ENCODE measurements around the gene RPS25.

DNA sequence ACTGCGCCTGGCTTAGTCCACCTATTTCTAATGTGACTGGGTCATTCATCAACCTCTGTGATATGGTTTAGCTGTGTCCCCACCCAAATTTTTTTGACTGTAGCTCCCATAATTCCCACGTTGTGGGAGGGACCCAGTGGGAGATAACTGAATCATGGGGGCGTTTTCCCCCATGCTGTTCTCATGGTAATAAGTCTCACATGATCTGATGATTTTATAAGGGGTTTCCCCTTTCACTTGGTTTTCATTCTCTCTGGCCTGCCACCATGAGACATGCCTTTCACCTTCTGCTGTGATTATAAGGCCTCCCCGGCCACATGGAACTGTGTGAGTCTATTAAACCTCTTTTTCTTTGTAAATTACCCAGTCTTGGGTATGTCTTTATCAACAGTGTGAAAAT, 11.5 kb downstream of the RPS25 start:
- TF ChIP-seq EZH2 (IDR thresholded peaks at IDR 0.05; ENCODE audit: borderline replicate concordance, low read depth, low read length) (no peak), POLR3G (IDR thresholded peaks at IDR 0.05; ENCODE audit: extremely low read depth, insufficient read length, insufficient replicate concordance) (no peak), JUND (IDR thresholded peaks at IDR 0.05; ENCODE audit: borderline replicate concordance, low read depth, low read length) (no peak), JUND (tag; IDR thresholded peaks at IDR 0.05; ENCODE audit: borderline replicate concordance, low read depth, low read length) (no peak), KLF16 (IDR thresholded peaks at IDR 0.05) (no peak), ADNP (tag; IDR thresholded peaks at IDR 0.05) (no peak), POLR2AphosphoS5 (IDR thresholded peaks at IDR 0.05; ENCODE audit: control insufficient read depth, insufficient read depth, low read depth, low read length) (no peak), ZZZ3 (IDR thresholded peaks at IDR 0.05) (no peak), ZBTB8A (IDR thresholded peaks at IDR 0.05; ENCODE audit: partially characterized antibody) (no peak), NELFE (IDR thresholded peaks at IDR 0.05; ENCODE audit: insufficient read depth, insufficient read length) (no peak), NFIC (IDR thresholded peaks at IDR 0.05) (no peak)
- TF ChIP-seq, protein P1, sequence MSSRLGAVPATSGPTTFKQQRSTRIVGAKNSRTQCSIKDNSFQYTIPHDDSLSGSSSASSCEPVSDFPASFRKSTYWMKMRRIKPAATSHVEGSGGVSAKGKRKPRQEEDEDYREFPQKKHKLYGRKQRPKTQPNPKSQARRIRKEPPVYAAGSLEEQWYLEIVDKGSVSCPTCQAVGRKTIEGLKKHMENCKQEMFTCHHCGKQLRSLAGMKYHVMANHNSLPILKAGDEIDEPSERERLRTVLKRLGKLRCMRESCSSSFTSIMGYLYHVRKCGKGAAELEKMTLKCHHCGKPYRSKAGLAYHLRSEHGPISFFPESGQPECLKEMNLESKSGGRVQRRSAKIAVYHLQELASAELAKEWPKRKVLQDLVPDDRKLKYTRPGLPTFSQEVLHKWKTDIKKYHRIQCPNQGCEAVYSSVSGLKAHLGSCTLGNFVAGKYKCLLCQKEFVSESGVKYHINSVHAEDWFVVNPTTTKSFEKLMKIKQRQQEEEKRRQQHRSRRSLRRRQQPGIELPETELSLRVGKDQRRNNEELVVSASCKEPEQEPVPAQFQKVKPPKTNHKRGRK (tag; IDR thresholded peaks at IDR 0.05): no peak
- TF ChIP-seq, protein P2, sequence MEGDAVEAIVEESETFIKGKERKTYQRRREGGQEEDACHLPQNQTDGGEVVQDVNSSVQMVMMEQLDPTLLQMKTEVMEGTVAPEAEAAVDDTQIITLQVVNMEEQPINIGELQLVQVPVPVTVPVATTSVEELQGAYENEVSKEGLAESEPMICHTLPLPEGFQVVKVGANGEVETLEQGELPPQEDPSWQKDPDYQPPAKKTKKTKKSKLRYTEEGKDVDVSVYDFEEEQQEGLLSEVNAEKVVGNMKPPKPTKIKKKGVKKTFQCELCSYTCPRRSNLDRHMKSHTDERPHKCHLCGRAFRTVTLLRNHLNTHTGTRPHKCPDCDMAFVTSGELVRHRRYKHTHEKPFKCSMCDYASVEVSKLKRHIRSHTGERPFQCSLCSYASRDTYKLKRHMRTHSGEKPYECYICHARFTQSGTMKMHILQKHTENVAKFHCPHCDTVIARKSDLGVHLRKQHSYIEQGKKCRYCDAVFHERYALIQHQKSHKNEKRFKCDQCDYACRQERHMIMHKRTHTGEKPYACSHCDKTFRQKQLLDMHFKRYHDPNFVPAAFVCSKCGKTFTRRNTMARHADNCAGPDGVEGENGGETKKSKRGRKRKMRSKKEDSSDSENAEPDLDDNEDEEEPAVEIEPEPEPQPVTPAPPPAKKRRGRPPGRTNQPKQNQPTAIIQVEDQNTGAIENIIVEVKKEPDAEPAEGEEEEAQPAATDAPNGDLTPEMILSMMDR (IDR thresholded peaks at IDR 0.05 in 2 of 3, conservative IDR thresholded peaks at IDR 0.05 in 1 of 3; ENCODE audit: insufficient read depth in 2 of 3, low read depth in 1 of 3, low read length in 3 of 3): no peak
- TF ChIP-seq, protein P3, sequence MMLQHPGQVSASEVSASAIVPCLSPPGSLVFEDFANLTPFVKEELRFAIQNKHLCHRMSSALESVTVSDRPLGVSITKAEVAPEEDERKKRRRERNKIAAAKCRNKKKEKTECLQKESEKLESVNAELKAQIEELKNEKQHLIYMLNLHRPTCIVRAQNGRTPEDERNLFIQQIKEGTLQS (IDR thresholded peaks at IDR 0.05): no peak
- TF ChIP-seq, protein P3 (CRISPR knock-in tag; conservative IDR thresholded peaks at IDR 0.05): no peak

Measured in K562 (cell line).